HL-60 (cell line): Measurements from ENCODE around the gene RUNX1.

Experiments used
- CTCF ChIP-seq: IDR thresholded peaks from one replicate; pipeline ENCODE4 v1.5.1; 2011; ENCODE audit warnings: low read length, control low read depth, inconsistent platforms; ENCODE audit not compliant: insufficient read depth
- POLR2AphosphoS5 ChIP-seq: IDR thresholded peaks from 2 replicates; pipeline ENCODE4 v1.6.1; 2012; ENCODE audit warnings: low read depth
- REST ChIP-seq: IDR thresholded peaks from 2 replicates; pipeline ENCODE4 v1.6.1; 2012; ENCODE audit warnings: low read depth; ENCODE audit not compliant: insufficient replicate concordance

GRCh38 chr21:34990842-34991241, 58.3 kb downstream of the RUNX1 start:
- TF ChIP-seq REST (no peak), CTCF (no peak), POLR2AphosphoS5 (no peak)
